Measurements from ENCODE around the gene CCNF.

CCNF gene

DNA sequence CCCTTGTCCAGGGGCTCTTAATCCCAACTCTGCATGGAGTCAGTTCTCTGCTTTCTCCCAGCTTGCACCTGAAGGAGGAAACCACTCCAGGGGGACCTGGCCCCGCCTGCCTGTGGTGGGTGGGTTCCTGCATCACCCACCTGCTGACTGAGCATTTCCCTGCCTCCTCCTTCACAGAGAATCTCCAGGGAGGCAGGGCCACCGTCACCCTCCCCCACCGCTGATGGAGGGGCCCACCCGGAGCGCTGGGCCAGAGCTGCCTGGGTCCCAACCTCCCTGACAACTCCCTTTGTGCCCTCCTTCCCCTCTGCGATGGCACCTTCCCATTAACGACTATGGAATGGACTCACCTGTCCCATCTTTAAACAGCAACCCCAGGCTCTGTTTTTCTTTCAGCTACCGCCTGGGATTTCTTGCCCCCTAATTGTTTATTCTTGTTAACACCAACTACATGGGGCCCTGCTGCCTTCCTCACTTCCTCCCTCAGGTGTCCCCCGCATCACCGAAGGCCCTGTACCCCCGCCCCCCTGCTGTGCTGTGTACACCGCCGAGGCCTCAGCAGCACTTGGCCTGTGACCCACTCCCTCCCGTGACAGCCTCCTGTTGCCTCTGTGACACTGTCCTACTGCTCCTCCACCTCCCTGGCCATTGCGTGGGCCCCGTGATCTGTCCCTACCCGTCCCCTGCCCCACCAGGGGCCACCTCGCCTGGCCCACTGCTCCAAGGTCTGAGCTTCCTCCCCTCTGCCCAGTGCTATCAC, 29.8 kb downstream of the CCNF start:
- no peak for DNase-seq

DNA sequence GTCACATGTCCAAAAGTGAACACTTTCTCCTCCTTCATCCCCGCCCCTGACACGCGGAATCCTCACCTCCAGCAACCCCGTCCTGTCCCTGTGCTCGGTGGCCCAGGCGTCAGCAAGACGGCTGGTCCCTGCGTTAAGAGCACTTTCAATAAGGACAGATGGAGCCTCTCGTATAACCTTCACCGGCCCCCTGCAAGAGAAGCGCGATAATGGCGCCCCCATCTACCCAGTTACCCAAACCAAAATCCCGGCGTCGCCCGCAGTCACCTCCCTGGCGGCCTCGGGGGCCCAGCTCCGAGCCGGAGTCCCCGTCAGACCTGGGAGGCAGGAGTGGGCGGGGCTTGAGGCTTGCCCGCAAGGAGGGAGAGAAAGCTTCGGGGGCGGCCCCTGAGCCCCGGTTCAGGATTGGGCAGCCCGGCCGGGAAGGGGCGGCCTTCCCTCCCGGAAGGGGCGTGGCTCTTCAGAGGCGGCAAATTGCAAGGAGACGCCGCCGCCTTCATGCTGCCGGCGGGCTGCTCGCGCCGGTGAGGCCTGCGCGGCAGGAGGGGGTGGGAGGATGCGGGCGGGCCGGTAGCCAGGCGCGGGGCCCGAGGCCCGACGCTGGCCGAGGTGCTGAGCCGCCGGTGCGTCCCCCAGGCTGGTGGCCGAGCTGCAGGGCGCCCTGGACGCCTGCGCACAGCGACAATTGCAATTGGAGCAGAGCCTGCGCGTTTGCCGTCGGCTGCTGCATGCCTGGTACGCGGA, 30.6 kb downstream of the CCNF start, which contains the start of gene TEDC2:
TEDC2 (plus strand) TSS at position 463 of the 744 bp plus-strand sequence; CDS start at position 499, 36 bp downstream.
- peak; percentile 96 for DNase-seq

DNA sequence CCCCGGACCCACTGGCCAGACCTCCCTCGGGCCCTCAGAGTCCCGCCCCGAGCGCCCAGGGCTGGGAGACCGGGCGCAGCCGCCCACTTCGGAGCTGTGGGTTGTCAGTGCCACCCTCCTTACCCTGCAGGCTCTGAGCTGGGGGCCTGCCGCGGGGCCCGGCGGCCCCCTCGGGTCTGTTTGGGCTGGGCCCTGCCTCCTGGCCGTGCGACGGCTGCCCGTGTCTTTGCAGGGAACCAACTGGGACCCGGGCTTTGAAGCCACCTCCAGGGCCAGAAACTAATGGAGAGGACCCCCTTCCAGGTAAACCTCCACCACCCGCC, 31.1 kb downstream of the CCNF start:
- DNase-seq = no peak

DNA sequence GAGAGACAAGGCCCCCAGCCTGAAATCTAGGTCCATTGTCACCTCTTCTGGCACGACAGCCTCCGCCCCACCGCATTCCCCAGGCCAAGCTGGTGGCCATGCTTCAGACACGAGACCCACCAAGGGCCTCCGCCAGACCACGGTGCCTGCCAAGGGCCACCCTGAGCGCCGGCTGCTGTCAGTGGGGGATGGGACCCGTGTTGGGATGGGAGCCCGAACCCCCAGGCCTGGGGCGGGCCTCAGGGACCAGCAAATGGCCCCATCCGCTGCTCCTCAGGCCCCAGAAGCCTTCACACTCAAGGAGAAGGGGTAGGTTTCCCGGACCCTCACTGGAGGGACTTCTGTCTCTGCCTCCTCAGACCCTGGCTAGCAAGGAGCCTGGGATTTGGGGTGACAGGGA, 31.7 kb downstream of the CCNF start:
- no peak for DNase-seq

DNA sequence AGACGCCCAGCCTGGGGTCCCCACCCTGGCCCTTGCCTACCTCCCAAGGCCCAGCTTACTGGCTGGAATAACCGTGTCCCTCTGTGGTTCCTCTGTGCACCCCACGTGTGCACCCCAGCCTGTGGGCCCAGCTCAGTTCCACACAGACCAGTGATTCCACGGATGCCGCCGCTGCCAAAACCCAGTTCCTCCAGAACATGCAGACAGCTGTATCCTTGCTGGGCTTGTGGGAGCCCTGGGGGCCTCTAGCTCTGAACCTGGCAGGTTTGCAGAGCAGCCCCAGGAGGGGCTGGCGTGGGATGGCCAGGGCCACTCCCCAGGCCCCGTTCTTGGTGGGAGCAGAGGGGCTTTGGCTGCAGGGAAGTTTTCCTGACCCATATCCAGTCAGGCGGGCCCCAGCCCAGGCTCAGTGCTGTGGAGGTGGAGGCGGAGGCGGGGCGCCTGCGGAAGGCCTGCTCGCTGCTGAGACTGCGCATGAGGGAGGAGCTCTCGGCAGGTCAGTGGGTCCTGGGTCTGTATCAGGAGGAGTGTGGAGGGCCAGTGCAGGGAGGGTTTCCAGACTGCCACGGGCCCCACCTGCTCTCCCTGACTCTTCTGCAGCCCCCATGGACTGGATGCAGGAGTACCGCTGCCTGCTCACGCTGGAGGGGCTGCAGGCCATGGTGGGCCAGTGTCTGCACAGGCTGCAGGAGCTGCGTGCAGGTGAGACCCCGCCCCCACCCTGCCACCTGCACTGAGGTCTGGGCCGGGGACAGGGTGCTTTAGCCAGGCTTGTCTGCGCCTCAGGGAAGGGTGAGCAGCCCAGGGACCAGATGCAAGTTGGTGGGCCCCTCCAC, 33.0 kb downstream of the CCNF start:
- DNase-seq = no peak

DNA sequence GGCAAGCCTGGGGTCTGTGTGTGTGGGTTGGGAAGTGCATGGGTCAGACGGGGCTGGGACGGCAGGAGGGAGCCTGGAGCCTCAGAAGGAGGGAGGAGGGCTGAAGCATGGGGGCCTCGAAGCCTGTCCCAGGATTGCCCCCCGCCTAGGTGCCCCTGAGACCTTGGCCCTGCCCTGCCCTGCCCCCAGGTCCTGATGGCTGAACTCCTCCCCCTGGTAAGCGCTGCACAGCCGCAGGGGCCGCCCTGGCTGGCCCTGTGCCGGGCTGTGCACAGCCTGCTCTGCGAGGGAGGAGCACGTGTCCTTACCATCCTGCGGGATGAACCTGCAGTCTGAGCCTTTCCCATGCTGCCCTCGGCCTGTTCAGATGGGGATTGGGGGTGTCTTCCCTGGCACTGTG, 35.1 kb downstream of the CCNF start:
- DNase-seq = no peak

DNA sequence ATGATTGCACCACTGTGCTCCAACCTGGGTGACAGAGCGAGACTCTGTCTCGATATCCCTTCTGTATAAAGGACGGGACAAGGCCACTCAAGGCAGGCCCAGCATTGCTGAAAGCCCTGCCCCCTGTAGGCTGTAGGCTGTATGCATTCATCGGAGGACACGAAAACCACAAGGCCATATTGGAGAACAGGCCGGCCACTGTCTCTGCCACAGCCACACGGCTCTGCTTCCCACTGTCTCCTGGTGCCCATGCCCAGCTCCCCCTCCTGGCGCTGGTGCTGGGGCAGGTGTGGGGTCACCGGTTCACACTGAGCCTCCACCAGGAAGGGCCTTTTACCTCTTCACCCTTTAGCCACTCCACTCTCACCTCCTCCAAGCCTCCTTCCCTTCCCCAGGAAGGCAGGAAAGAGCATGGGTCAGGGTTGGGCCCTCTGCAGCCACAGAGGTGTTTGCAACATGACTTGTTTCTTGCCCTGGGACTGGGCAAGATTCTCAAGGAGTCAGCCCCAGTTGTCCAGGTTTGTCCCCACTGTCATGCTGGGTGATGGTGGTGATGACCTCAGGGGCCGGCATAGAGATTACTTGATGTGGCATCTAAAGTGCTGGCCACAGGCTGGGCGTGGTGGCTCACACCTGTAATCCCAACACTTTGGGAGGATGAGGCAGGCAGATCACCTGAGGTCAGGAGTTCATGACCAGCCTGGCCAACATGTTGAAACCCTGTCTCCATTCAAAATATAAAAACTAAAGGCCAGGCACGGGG, 36.6 kb downstream of the CCNF start:
- DNase-seq = no peak

DNA sequence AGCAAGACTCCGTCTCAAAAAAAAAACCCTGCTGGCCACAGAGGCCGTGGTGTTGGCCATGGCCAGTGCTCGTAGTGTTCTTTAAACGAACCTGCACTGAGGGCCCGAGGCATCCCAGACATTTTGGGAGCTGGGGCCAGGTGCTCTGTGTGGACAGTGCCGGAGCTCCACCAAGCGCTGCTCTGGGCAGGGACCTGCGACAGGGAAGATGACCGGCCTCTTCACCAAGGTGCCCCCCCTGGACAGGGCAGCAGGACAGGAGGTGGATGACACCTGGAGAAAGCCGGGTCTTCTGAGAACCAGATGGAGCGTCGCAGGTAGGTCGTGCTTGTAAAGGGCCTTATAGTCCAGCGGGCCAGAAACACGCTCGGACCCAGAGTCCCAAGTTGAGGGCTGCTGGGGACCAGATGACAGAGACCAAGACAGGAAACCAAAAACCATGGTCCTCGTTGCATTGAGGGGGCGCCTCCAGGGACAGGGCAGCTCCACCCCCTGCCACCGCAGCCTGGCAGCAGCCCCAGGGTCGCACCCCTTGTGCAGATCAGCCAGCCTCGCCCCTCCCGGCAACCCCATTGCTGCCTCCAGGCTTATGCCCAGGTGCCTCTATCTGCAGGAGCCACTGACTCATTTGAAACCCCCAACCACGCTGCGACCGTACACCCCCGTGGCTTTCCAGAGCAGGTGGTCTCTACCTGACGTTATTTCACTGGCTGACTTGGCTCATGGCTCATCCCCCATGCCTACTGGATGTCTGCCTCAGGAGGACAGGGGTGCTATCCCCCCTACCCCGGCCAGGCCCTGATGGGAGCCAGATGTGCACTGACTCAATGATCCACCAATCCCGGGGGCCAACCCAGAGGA, 37.6 kb downstream of the CCNF start:
- DNase-seq = no peak

DNA sequence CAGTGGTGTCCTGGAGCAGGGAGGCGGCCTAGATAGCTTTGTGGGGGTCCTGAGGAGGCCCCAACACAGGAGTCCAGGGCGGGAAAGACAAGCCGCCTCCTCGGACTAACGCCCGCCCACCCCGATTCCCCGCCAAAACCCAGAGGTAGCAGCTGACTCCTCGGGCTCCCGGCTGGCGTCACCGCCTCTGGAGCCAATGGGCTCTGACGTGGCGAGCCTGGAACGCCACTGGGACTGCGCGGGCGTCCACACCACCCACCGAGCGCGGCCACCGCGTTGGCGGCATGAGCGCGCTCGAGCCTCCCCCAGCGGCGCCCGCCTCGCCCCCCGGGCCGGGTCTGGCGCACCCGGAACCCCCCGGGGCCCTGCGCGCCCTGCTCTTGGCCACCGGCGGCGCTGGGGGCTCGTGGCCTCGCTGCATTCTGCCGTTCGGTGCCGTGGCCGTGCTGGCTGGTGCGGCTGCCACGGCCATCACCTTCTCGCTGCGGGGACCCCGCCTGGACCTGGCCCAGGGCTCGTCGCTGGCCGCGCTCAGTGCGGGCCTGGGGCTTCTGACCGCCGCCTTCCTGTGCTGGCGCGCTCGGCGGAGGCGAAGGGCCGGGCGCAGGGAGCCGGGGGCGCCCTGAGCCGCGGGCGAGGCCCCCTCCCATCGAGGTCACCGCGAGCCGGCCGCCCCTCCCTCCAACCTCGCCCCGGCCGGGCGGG, 38.4 kb downstream of the CCNF start:
- no peak for DNase-seq

DNA sequence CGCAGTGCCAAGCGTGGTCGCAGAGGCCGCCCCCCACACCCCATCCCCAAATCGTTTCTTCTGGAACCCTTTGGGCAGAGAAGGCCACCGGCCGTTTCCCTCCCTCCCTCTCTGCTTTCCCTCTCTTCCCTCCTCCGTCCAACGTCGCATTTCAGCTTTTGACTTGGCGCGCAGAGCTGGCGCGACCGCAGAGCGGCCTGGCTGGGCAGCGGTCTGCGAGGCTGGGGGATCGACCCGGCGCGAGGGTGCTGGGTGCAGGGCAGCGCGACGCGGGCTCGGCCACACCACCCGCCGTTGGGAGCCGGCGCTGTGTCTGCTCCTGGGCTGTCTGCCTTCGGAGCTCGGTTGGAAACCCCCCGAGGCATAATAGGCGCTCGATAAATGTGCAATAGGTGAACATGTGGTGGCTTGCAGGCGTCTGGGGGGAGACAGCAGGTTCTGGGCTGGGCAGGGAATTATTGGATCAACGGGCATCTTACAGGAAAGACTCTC, 39.0 kb downstream of the CCNF start:
- DNase-seq = no peak

DNA sequence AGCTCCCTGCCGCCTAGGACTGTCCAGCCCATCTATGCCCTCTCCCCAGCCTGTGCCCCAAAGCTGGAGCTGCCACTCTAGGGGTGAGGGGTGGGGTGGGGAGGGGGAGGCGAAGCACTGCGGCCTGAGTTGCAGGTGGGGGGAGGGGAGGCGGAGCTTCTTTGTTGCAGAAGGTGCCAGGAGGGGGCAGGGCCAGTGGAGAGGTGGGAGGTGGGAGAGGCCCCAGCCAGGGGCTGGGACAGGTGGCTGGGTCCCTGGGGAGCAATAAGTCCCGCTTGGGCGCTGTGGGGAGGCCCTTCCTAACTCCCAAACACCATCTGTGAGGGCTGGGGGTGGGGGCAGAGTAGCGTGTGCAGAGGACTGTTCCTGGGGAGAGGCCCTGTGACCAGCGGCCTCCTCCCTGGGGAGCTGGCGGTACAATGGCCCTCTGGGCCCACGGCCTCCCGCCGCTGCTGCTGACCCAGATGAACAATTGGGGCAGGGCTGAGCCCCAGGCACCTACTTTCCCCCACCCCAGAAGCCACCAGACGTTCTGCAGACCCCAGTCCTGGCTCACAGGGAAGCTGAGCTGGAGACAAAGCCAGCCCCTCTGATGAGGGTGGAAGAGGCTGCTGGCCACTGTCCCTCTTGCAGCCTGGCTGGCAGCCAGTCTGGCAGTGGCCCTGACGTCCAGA, 39.6 kb downstream of the CCNF start:
- peak; percentile 29 for DNase-seq

DNA sequence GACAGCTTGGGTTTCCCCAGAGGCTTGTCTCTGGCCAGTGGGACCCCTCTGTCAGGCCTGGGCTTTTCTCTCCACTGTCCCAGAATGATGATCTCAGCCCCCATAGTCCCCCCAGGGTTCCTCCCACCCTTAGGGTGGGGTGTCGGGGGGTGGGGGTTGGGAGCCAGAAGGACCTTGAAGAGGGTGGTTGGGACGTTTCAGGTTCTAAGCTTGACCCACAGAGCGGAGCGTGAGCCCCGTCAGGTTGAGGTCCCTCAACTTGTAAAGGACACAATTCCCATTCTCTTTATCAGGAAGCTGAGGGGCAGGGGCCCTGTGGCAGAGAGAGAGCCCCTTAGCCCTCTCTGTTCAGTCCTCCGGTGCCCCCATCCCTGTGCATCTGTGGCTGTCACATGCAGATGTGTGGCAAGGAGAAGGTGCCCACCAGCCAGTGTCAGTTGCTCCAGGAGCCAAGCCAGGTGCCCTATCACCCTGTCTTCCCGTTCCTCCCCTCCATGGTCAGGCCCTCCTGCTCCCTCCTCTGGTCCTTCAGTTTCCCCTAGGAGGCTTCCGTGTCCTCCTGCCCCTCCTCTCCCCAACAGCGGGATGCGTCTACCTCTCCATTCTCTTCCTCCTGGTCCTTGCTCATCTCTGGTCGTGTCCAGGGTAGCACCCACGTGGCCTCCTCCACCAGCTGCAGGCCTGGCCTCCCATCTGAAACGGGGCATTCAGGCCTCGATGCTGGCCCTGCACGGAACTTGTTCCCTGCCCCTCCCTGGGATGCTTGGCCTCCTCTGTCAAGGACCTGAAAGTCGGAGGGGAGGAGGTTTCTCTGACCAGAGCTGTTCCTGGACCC, 40.4 kb downstream of the CCNF start:
- DNase-seq = no peak

DNA sequence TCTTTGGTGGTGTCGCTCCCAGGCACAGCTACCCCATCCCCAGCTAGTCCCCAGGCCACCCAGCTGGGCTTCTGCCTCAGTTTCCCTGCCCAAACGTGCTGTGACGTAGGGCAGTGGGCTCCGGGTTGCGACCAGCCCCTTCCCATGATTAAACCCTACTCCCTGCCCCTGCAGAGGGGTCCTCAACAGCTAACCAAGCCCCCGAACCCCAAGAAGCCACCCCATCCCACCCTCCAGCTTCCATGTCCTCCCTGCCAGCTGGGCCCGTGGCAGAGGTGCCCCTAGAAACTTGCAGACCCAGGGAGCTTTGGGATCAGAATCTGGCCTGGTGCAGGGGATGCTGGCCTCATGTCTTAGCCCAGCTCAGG, 41.0 kb downstream of the CCNF start:
- DNase-seq = no peak

DNA sequence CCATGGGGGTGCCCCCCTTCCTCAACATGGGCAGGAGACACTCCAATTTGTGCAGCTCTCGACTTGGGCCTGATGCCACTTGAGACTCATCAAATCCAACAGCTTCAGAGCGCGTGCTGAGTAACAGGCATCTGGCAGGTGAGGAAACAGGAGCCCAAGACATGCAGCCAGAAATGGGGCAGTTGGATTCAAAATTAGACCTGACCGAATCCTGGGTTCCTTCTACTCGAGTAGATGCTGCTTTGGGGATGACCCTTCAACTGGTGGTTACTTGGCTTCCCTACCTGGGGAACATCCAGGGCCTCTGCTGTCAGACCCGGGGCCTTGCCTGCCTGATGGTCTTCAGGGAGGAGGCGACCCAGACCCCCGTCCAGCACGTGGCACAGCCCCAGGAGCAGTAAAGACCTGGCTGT, 41.4 kb downstream of the CCNF start:
- no peak for DNase-seq

DNA sequence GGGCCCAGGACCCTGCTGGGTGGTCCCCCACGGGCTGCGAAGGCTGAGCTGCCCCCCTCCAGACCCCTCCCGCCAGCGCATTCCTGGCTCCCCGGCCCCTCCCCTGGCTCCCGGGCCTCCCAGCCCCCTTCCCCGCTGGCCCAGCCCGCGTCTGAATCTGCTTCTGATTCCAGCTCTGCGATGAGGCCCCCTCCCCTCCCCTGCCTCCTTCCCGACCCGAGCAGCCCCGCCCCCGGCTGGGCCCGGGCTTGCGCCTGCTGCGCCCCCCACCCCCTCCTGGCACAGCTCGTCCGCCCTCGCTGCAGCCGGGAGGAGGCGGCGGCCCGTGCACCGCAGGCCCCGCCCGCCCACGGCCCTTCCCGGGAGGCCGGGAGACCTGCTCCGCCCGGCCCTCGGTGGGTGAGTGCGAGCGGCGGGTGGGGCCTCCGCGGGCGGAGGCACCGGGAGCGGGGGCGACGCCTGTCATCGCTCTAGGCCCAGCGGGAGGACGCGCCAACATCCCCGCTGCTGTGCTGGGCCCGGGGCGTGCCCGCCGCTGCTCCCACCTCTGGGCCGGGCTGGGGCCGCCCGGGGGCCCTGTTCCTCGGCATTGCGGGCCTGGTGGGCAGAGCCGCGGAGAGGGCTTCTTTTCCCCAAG, 41.9 kb downstream of the CCNF start, which contains the start of gene NTN3:
NTN3 (plus strand) TSS at position 282 of the 637 bp plus-strand sequence. CDS start 405 bp downstream, outside the sequence.
- no peak for DNase-seq

DNA sequence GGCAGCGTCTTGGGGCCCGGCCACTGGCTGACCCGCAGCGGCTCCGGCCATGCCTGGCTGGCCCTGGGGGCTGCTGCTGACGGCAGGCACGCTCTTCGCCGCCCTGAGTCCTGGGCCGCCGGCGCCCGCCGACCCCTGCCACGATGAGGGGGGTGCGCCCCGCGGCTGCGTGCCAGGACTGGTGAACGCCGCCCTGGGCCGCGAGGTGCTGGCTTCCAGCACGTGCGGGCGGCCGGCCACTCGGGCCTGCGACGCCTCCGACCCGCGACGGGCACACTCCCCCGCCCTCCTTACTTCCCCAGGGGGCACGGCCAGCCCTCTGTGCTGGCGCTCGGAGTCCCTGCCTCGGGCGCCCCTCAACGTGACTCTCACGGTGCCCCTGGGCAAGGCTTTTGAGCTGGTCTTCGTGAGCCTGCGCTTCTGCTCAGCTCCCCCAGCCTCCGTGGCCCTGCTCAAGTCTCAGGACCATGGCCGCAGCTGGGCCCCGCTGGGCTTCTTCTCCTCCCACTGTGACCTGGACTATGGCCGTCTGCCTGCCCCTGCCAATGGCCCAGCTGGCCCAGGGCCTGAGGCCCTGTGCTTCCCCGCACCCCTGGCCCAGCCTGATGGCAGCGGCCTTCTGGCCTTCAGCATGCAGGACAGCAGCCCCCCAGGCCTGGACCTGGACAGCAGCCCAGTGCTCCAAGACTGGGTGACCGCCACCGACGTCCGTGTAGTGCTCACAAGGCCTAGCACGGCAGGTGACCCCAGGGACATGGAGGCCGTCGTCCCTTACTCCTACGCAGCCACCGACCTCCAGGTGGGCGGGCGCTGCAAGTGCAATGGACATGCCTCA, 42.6 kb downstream of the CCNF start:
- DNase-seq = no peak

DNA sequence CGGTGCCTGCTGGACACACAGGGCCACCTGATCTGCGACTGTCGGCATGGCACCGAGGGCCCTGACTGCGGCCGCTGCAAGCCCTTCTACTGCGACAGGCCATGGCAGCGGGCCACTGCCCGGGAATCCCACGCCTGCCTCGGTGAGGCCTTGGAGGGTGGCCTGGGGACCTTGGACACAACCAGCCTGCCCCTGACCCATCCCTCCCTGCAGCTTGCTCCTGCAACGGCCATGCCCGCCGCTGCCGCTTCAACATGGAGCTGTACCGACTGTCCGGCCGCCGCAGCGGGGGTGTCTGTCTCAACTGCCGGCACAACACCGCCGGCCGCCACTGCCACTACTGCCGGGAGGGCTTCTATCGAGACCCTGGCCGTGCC, 43.2 kb downstream of the CCNF start:
- DNase-seq = no peak

DNA sequence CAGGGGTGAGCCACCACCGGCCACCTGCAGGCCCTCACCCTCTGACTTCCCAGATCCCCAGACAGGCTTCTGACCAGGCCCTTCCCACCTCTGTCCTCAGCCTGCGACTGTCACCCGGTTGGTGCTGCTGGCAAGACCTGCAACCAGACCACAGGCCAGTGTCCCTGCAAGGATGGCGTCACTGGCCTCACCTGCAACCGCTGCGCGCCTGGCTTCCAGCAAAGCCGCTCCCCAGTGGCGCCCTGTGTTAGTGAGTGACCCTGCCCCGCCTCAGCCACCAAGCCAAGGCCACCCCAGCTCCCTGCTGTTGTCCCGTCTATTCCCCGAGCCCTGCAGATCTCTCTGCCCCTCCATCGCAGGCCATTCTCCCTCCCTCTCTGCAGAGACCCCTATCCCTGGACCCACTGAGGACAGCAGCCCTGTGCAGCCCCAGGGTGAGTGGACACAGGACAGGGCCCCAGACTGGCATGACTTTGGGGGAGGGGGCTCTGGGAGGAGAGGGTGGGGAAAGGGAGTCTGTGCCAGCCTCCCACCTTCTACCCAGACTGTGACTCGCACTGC, 43.7 kb downstream of the CCNF start:
- DNase-seq = no peak
